ENCODE data around the gene EXTL2.

DNA sequence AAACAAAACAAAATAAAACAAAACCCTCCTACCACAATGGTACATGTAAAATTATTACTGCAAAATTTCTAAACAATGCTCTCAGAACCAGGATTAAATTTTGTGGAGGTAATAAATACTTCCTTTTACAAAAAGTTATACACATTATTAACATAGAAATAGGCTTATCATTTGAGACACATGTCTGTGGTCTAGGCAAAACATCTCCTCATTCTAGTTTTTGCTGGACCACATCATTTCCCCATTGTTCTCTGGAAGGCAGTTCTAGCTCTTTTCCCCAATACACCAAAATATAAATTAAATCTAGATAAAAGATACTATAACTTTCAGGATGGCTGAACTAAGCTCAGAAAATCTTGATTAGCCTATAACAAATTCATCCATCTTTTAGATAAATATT, 18.4 kb downstream of the EXTL2 start:
- TF ChIP-seq MAX (IDR thresholded peaks at IDR 0.05; ENCODE audit: insufficient read depth, insufficient read length) (no peak), POLR2AphosphoS5 (IDR thresholded peaks at IDR 0.05; ENCODE audit: insufficient read depth, low read depth, low read length) (no peak), CTCF (IDR thresholded peaks at IDR 0.05; ENCODE audit: extremely low read depth in 1 of 2, insufficient read depth in 1 of 2, low read depth in 1 of 2, low read length in 2 of 2) (no peak)

Measured in endothelial cell of umbilical vein (primary cell).